Ishikawa (cell line): ENCODE measurements around the gene GTF3C5.

Experiments
- EGR1 ChIP-seq: IDR thresholded peaks from 2 replicates; pipeline ENCODE4 v1.6.1; 2012
- EP300 ChIP-seq: IDR thresholded peaks from 2 replicates; pipeline ENCODE4 v1.6.1; 2012; ENCODE audit warnings: borderline replicate concordance
- MAX ChIP-seq: IDR thresholded peaks from 2 replicates; pipeline ENCODE4 v1.6.1; 2012
- NFIC ChIP-seq: IDR thresholded peaks from 2 replicates; pipeline ENCODE4 v1.6.1; 2012
- RAD21 ChIP-seq: IDR thresholded peaks from 2 replicates; pipeline ENCODE4 v1.6.1; 2012; ENCODE audit warnings: low read depth

- TF ChIP-seq NFIC (no peak), EP300 (no peak), RAD21 (no peak), MAX (no peak), EGR1 (no peak)
These were observed 32.9 kb downstream of the GTF3C5 start for GRCh38 chr9:133063500-133064231.
